IMR-90 (cell line): ENCODE measurements around the gene NAA15. TPM values are rescaled to one million over a fixed set of nuclear protein-coding genes. Genes with fewer than 3 reads are reported as not detected.
"Not testable (repeated sequence)": the region's sequence is repeated elsewhere in the genome, so short reads cannot be mapped to it uniquely, and the experiment has no call there.

Source experiments
- ATAC-seq: fragments of 200-7000 bp; cut with Tn5 transposase; 2 replicates; pipeline ENCODE4 v1.9.1; 2020; ENCODE audit warnings: low read depth, mild to moderate bottlenecking, moderate library complexity
- BruUV-seq: library from RNA; stranded (reverse); fragments of 400-500 nt; replicated peaks from 2 replicates; lab custom pipeline; 2021; lab: Mats Ljungman, UMichigan
- CTCF ChIA-PET: fragments of 300-600 bp; formaldehyde crosslinking; extraction: SDS; loops from one replicate; lab custom pipeline; 2021; ENCODE audit warnings: antibody characterized with exemption; lab: Yijun Ruan, JAX
- POLR2A ChIA-PET: fragments of 300-600 bp; sonication (Branson Sonifier 250); formaldehyde crosslinking; loops from one replicate; lab custom pipeline; 2022; ENCODE audit warnings: antibody characterized with exemption; ENCODE audit not compliant: unreplicated experiment; lab: Charles Lee
- DNase-seq: peaks from one replicate; pipeline ENCODE4 v3.0.0; 2013
- H2AFZ ChIP-seq: replicated peaks from 2 replicates; pipeline ENCODE3; 2013; ENCODE audit warnings: low read length, mild to moderate bottlenecking; ENCODE audit not compliant: poor library complexity
- H2AK5ac ChIP-seq: 2 replicates; pipeline ENCODE4 v1.6.1; 2013; ENCODE audit warnings: low read depth, low read length, inconsistent platforms
- H2AK9ac ChIP-seq: replicated peaks from 2 replicates; pipeline ENCODE3; 2013; ENCODE audit warnings: mild to moderate bottlenecking, low read depth, low read length, moderate library complexity; ENCODE audit not compliant: poor library complexity
- H2BK120ac ChIP-seq: 2 replicates; pipeline ENCODE4 v1.6.1; 2013; ENCODE audit warnings: low read depth, low read length, inconsistent platforms
- H2BK15ac ChIP-seq: 3 replicates; pipeline ENCODE4 v1.6.1; 2013; ENCODE audit warnings: low read depth, low read length, inconsistent platforms
- H2BK20ac ChIP-seq: 2 replicates; pipeline ENCODE4 v1.6.1; 2013; ENCODE audit warnings: low read depth, mild to moderate bottlenecking, inconsistent platforms, low read length, moderate library complexity
- H2BK5ac ChIP-seq: 2 replicates; pipeline ENCODE4 v1.6.1; 2013; ENCODE audit warnings: mild to moderate bottlenecking, low read depth, low read length, inconsistent platforms; ENCODE audit not compliant: poor library complexity, severe bottlenecking
- H3K14ac ChIP-seq: replicated peaks from 2 replicates; pipeline ENCODE4 v1.6.1; 2013; ENCODE audit warnings: low read depth, low read length, inconsistent platforms
- H3K18ac ChIP-seq: 2 replicates; pipeline ENCODE4 v1.6.1; 2013; ENCODE audit warnings: low read depth, low read length, control low read depth
- H3K23ac ChIP-seq: 2 replicates; pipeline ENCODE4 v1.6.1; 2013; ENCODE audit warnings: low read depth, low read length, inconsistent platforms
- H3K27ac ChIP-seq: 2 replicates; pipeline ENCODE4 v1.5.1; 2013; ENCODE audit warnings: mild to moderate bottlenecking, control low read depth, low read length; ENCODE audit not compliant: insufficient read depth
- H3K27me3 ChIP-seq: 2 replicates; pipeline ENCODE4 v1.6.1; 2013; ENCODE audit warnings: low read length; ENCODE audit not compliant: control insufficient read depth, insufficient read depth
- H3K36me3 ChIP-seq: 2 replicates; pipeline ENCODE4 v1.6.1; 2013; ENCODE audit warnings: low read length, mixed read lengths; ENCODE audit not compliant: control insufficient read depth, insufficient read depth
- H3K4ac ChIP-seq: 2 replicates; pipeline ENCODE4 v1.6.1; 2013; ENCODE audit warnings: low read depth, low read length, inconsistent platforms
- H3K4me1 ChIP-seq: 2 replicates; pipeline ENCODE4 v1.6.1; 2013; ENCODE audit warnings: low read length, mixed read lengths; ENCODE audit not compliant: control insufficient read depth, insufficient read depth
- H3K4me2 ChIP-seq: 2 replicates; pipeline ENCODE4 v1.6.1; 2013; ENCODE audit warnings: low read depth, mild to moderate bottlenecking, control low read depth, low read length, moderate library complexity
- H3K4me3 ChIP-seq: 2 replicates; pipeline ENCODE4 v1.5.1; 2013; ENCODE audit warnings: low read depth, mild to moderate bottlenecking, control low read depth, low read length, moderate library complexity; ENCODE audit not compliant: insufficient read depth
- H3K56ac ChIP-seq: 2 replicates; pipeline ENCODE4 v1.6.1; 2013; ENCODE audit warnings: low read length, inconsistent platforms; ENCODE audit not compliant: insufficient read depth; ENCODE audit errors: extremely low read depth
- H3K79me1 ChIP-seq, 2 experiments: 2 replicates each; pipeline ENCODE4 v1.6.1; 2013; ENCODE audit warnings: low read length in 2 of 2, inconsistent platforms in 1 of 2, low read depth in 1 of 2
- H3K9ac ChIP-seq: 2 replicates; pipeline ENCODE4 v1.6.1; 2013; ENCODE audit warnings: low read depth, low read length, control low read depth
- H3K9me1 ChIP-seq: 2 replicates; pipeline ENCODE4 v1.6.1; 2013; ENCODE audit warnings: low read length, inconsistent platforms; ENCODE audit not compliant: insufficient read depth
- H3K9me3 ChIP-seq: 2 replicates; pipeline ENCODE4 v1.6.1; 2013; ENCODE audit warnings: low read length; ENCODE audit not compliant: control insufficient read depth, insufficient read depth
- H4K20me1 ChIP-seq: 2 replicates; pipeline ENCODE4 v1.6.1; 2013; ENCODE audit warnings: low read length, inconsistent platforms; ENCODE audit not compliant: insufficient read depth
- H4K5ac ChIP-seq: 2 replicates; pipeline ENCODE4 v1.6.1; 2013; ENCODE audit warnings: mild to moderate bottlenecking, low read depth, low read length, control low read depth
- H4K8ac ChIP-seq, 2 experiments: 2 replicates each; pipeline ENCODE4 v1.6.1; 2013; ENCODE audit warnings: low read depth in 2 of 2, low read length in 2 of 2, control low read depth in 1 of 2, inconsistent platforms in 1 of 2
- H4K91ac ChIP-seq: 2 replicates; pipeline ENCODE4 v1.6.1; 2013; ENCODE audit warnings: low read depth, low read length, inconsistent platforms; ENCODE audit not compliant: insufficient read depth
- FOS ChIP-seq: fragments of 150-350 bp; IDR thresholded peaks from 2 replicates; pipeline ENCODE4 v1.6.1; 2016; ENCODE audit warnings: low read depth, low read length
- WGBS, 2 experiments: methylation state at CpG; one replicate each; pipeline versions ENCODE4 v1.1.5 to v1.1.7; 2013; ENCODE audit warnings: missing lambda C conversion rate in 2 of 2; ENCODE audit not compliant: insufficient read length in 1 of 2; ENCODE audit errors: extremely low coverage in 2 of 2; 5-methylcytosine and 5-hydroxymethylcytosine counted together
- dilution Hi-C: fragments of 300-500 bp; cut with HindIII; formaldehyde crosslinking; loops from one replicate; pipeline ENCODE4 v1.14.3; 2018; ENCODE audit warnings: low sequenced_read_pairs; ENCODE audit not compliant: unreplicated experiment
- in situ Hi-C: fragments of 300-500 bp; cut with MboI; formaldehyde crosslinking; loops from 3 replicates; pipeline ENCODE4 v1.14.3; 2019; ENCODE audit warnings: low sequenced_read_pairs, inconsistent platforms, mixed read lengths
- intact Hi-C: fragments of 100-400 bp; cut with micrococcal nuclease; formaldehyde crosslinking; loops from 2 replicates; pipeline ENCODE4 v1.10.0; 2022
- polyA plus RNA-seq, 3 experiments: library from polyadenylated mRNA; depleted of rRNA; stranded (reverse); fragments of >200 nt; gene quantifications; 2 replicates each; pipeline ENCODE4 v1.2.3, GENCODE V29; 2012; ENCODE audit warnings: low replicate concordance in 1 of 3
- total RNA-seq: library from RNA; depleted of rRNA; stranded (reverse); fragments of >200 nt; gene quantifications from 2 replicates; pipeline ENCODE4 v1.2.3, GENCODE V29; 2012
- TF ChIP-seq, protein P1 (sequence below): fragments of 150-350 bp; IDR thresholded peaks from 2 replicates; pipeline ENCODE4 v1.6.1; 2017; ENCODE audit warnings: mild to moderate bottlenecking, antibody characterized with exemption, low read length, low read depth
- TF ChIP-seq, protein P2 (sequence below): fragments of 150-350 bp; IDR thresholded peaks from 2 replicates; pipeline ENCODE4 v1.6.1; 2016; ENCODE audit warnings: low read depth, mild to moderate bottlenecking, low read length, moderate library complexity, borderline replicate concordance

Gene NAA15
- total and polyA plus RNA-seq, 2 of the 4 experiments (the other 2 are of a cell fraction): 11.0 to 43.4 TPM

DNA sequence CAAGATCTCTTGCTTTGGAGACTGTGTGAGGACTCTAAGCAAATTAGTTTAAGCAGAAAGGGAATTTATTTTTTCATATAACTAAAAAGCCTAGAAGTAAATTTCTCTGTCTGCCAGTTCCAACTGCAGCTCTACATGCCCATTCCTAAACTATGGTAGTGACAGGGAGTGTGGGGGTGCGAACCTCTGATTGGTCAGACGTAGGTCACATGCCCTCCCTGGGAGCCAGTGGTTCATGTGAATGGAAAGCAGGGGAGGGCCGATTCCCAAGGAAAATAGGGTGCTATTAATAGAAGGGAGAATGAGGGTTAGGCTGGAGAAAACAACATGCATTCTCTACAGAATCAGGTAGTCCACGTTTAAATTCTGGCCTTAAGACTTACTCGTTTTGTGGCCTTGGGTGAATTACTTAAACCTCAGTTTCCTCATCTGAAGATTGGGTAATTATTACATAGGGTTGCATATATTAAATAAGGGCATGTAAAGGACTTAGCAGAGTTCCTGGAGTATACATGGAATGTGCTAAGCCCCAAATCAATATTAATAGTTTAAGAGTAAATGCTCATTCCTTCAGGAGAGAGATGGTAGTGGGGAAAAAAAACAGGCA lies 159.8 kb downstream of the NAA15 start:
- Histone ChIP-seq H3K4ac (no peak overlapping the region), H3K27ac (no peak overlapping the region), H2BK15ac (no peak overlapping the region), H4K20me1 (peaks cover 16% of the 10 kb centered on the region; the same call in 1 of the 2 replicates), H3K4me3 (no peak overlapping the region), H3K36me3 (no peaks in the 10 kb centered on the region), H2BK20ac (no peak overlapping the region), H2AFZ (no peak overlapping the region), H3K56ac (no peak overlapping the region), H3K9me3 (no peaks in the 10 kb centered on the region), H3K9ac (no peak overlapping the region), H4K91ac (no peak overlapping the region), H3K14ac (no peak overlapping the region), H3K18ac (no peak overlapping the region), H4K8ac (no peak overlapping the region), H2AK5ac (no peak overlapping the region), H3K9me1 (peaks cover 4% of the 10 kb centered on the region; the same call in 1 of the 2 replicates), H2AK9ac (no peak overlapping the region), H3K79me1 (peaks cover 21 to 57% of the 10 kb centered on the region in 2 experiments), H3K4me2 (no peak overlapping the region), H3K23ac (no peak overlapping the region), H3K27me3 (no peaks in the 10 kb centered on the region), H4K5ac (no peak overlapping the region), H3K4me1 (no peaks in the 10 kb centered on the region), H2BK120ac (no peak overlapping the region), H2BK5ac (no peak overlapping the region)
- ChIA-PET POLR2A (no interaction called here), CTCF (interaction anchor here (0.6 kb wide), 1 partner anchor 196 kb away, joined by 3 read pairs; no protein-coding TSS in a partner anchor)
- WGBS, 2 experiments: no CpG with 5 or more reads among the region's 5 CpGs
- TF ChIP-seq, protein P1, sequence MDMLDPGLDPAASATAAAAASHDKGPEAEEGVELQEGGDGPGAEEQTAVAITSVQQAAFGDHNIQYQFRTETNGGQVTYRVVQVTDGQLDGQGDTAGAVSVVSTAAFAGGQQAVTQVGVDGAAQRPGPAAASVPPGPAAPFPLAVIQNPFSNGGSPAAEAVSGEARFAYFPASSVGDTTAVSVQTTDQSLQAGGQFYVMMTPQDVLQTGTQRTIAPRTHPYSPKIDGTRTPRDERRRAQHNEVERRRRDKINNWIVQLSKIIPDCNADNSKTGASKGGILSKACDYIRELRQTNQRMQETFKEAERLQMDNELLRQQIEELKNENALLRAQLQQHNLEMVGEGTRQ: 0 out of 2 replicates have a peak, but pooled peaks have one; percentile 62
- TF ChIP-seq, protein P2, sequence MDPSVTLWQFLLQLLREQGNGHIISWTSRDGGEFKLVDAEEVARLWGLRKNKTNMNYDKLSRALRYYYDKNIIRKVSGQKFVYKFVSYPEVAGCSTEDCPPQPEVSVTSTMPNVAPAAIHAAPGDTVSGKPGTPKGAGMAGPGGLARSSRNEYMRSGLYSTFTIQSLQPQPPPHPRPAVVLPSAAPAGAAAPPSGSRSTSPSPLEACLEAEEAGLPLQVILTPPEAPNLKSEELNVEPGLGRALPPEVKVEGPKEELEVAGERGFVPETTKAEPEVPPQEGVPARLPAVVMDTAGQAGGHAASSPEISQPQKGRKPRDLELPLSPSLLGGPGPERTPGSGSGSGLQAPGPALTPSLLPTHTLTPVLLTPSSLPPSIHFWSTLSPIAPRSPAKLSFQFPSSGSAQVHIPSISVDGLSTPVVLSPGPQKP: no peak
- TF ChIP-seq FOS: no peak
- intact Hi-C loops (no loop called here), in situ Hi-C loops (no loop called here), dilution Hi-C loops (no loop called here)
- DNase-seq (no peak), ATAC-seq (no peak)
- BruUV-seq: no TSS peak

DNA sequence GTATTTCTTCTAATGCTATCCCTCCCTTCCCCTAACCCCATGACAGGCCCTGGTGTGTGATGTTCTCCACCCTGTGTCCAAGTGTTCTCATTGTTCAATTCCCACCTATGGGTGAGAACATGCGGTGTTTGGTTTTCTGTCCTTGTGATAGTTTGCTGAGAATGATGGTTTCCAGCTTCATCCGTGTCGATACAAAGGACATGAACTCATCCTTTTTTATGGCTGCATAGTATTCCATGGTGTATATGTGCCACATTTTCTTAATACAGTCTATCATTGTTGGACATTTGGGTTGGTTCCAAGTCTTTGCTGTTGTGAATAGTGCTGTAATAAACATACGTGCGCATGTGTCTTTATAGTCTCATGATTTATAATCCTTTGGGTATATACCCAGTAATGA lies 163.2 kb downstream of the NAA15 start:
- H3K4me3 ChIP-seq, H3K18ac ChIP-seq, H3K27me3 ChIP-seq, CTCF ChIA-PET, POLR2A ChIA-PET, H3K27ac ChIP-seq, dilution Hi-C loops, intact Hi-C loops, H2BK5ac ChIP-seq, H3K14ac ChIP-seq, H4K5ac ChIP-seq, DNase-seq, H4K91ac ChIP-seq, H3K56ac ChIP-seq, H2AK9ac ChIP-seq, H3K4ac ChIP-seq, H3K23ac ChIP-seq, H3K36me3 ChIP-seq, H2AFZ ChIP-seq, H3K9ac ChIP-seq, H2BK15ac ChIP-seq, H2BK120ac ChIP-seq, H3K4me2 ChIP-seq, H3K9me3 ChIP-seq, H2AK5ac ChIP-seq, H3K9me1 ChIP-seq, H2BK20ac ChIP-seq, H3K4me1 ChIP-seq, ATAC-seq, BruUV-seq, in situ Hi-C loops, H4K8ac ChIP-seq: not testable (repeated sequence)
- Histone ChIP-seq H4K20me1 (peaks cover 15% of the 10 kb centered on the region; the same call in 1 of the 2 replicates), H3K79me1 (peaks cover 13 to 43% of the 10 kb centered on the region in 2 experiments)
- WGBS, 2 experiments: no CpG with 5 or more reads among the region's 5 CpGs
